ENCODE measurements around the gene LRRC47. TPM values are rescaled to one million over a fixed set of nuclear protein-coding genes. Genes with fewer than 3 reads are reported as not detected.

LRRC47 gene
- total RNA-seq, 1 experiment from 2014 or later: 65.1 TPM

DNA sequence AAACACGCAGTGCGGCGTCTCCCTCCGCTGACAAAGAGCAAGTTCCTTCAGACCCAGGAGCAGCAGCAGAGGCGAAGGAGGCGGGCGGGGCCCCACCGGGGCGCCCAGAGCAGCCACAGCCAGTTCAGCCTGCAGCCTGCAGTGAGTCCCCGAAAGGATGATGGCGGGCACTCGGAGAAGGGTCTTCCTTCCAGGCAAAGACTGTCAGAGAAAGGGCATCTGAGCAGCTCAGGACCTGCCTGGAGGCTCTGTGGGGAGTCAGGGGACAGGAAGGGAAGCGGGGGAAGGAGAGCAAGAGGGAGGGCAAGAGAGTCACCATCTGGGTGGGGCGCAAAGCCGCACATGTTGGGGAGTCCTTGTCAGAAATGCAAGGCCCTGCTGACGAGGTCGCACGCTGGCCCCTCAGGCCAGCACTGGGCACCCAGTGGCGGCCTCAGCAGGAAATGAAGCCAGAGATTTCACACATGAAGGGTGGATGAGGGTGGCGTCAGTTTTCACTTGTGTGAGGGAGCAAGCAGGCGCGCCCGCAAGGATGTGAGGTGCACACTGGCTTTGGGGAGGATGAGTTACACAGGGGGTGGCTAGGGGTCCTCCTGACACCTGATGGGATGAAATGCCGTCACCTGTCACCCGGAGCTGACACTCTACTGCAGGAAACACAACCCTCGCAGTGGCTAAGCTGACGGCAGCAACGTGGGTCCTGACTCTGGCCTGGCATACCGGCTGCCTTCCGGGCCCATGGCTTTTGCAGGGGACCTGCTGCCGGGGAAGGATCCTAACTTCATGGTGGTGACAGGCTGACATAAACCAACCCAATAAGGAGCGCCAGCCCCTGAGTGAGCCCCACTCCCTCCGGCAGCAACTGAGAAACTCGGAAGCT lies 6.6 kb downstream of the LRRC47 start:
- no peaks in the 10 kb centered on the region; the same call in 1 of the 2 replicates for H3K27me3 Mint-ChIP-seq (ENCODE audit: low read depth)
- H3K14ac ChIP-seq (ENCODE audit: insufficient read depth, low read length): no peak overlapping the region; the same call in 1 of the 2 replicates
- no peak overlapping the region for H2BK120ac ChIP-seq (ENCODE audit: low read depth, low read length, poor library complexity, severe bottlenecking)
- no peak overlapping the region for H2AK5ac ChIP-seq (ENCODE audit: insufficient read length, low read length)
- H2BK5ac ChIP-seq (ENCODE audit: insufficient read length, low read length): no peak overlapping the region
- H4K5ac ChIP-seq (ENCODE audit: insufficient read length, low read depth, low read length): no peak overlapping the region
- H3K56ac ChIP-seq (ENCODE audit: insufficient read length, low read depth, low read length): no peak overlapping the region
- H3K27ac Mint-ChIP-seq: peak overlapping the region; percentile 61 to 95 (median 73); a peak in 5 of 7 replicates
- H3K23me2 ChIP-seq (ENCODE audit: insufficient read length, low read depth, low read length, poor library complexity, severe bottlenecking): no peaks in the 10 kb centered on the region
- WGBS (ENCODE audit: extremely low coverage, insufficient read length, low lambda C conversion rate): no CpG with 5 or more reads among the region's 34 CpGs
- no peak overlapping the region for H3K4ac ChIP-seq (ENCODE audit: low read depth, low read length)
- TF ChIP-seq, protein P1, sequence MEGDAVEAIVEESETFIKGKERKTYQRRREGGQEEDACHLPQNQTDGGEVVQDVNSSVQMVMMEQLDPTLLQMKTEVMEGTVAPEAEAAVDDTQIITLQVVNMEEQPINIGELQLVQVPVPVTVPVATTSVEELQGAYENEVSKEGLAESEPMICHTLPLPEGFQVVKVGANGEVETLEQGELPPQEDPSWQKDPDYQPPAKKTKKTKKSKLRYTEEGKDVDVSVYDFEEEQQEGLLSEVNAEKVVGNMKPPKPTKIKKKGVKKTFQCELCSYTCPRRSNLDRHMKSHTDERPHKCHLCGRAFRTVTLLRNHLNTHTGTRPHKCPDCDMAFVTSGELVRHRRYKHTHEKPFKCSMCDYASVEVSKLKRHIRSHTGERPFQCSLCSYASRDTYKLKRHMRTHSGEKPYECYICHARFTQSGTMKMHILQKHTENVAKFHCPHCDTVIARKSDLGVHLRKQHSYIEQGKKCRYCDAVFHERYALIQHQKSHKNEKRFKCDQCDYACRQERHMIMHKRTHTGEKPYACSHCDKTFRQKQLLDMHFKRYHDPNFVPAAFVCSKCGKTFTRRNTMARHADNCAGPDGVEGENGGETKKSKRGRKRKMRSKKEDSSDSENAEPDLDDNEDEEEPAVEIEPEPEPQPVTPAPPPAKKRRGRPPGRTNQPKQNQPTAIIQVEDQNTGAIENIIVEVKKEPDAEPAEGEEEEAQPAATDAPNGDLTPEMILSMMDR (conservative IDR thresholded peaks at IDR 0.05): no peak
- H3K4me2 ChIP-seq (ENCODE audit: insufficient read depth, insufficient read length, low read length): no peak overlapping the region
- peaks cover 18% of the 10 kb centered on the region; the same call in 1 of the 2 replicates for H3K79me2 ChIP-seq (ENCODE audit: insufficient read depth, low read length)
- H3K4me1 ChIP-seq (ENCODE audit: insufficient read depth, low read length): peaks cover 9% of the 10 kb centered on the region; the same call in 1 of the 2 replicates
- no peak overlapping the region for H2BK15ac ChIP-seq (ENCODE audit: low read depth, low read length)
- H2BK20ac ChIP-seq (ENCODE audit: low read depth, low read length, poor library complexity, severe bottlenecking): no peak overlapping the region
- peaks cover 28 to 45% of the 10 kb centered on the region in 2 experiments for H3K4me1 Mint-ChIP-seq
- H2BK12ac ChIP-seq (ENCODE audit: insufficient read length, low read depth, low read length): no peak overlapping the region
- peaks cover 39 to 50% (median 41%) of the 10 kb centered on the region in 3 experiments for H3K36me3 Mint-ChIP-seq (ENCODE audit: insufficient read depth in 1 of 3, low read depth in 3 of 3)
- H4K8ac ChIP-seq (replicated peaks; ENCODE audit: insufficient read length, low read depth, low read length): no peak overlapping the region
- H3K27ac ChIP-seq (ENCODE audit: insufficient read length, low read depth, low read length): no peak overlapping the region
- no peaks in the 10 kb centered on the region for H3K27me3 ChIP-seq (ENCODE audit: insufficient read depth, low read length)
- H4K20me1 ChIP-seq (ENCODE audit: control insufficient read depth, insufficient read depth, insufficient read length): no peaks in the 10 kb centered on the region
- no peak overlapping the region for H3T11ph ChIP-seq (ENCODE audit: low read length)
- H3K4me3 Mint-ChIP-seq: no peak overlapping the region; a peak in 1 of 5 replicates
- no peak overlapping the region for H3K9ac ChIP-seq (ENCODE audit: extremely low read depth, insufficient read length, low read length)
- no peaks in the 10 kb centered on the region for H3K9me3 ChIP-seq (ENCODE audit: control insufficient read depth, low read depth, low read length)
- no peaks in the 10 kb centered on the region for H3K9me3 Mint-ChIP-seq
- no peak overlapping the region for H4K91ac ChIP-seq (ENCODE audit: insufficient read length, low read depth, low read length)
- no peaks in the 10 kb centered on the region for H3K79me1 ChIP-seq (ENCODE audit: insufficient read depth, low read depth, low read length, poor library complexity, severe bottlenecking)
- H3K23ac ChIP-seq (ENCODE audit: insufficient read length, low read depth, low read length): no peak overlapping the region
- H3K18ac ChIP-seq (ENCODE audit: insufficient read length, low read depth, low read length): no peak overlapping the region
- DNase-seq: no peak
- H2AFZ ChIP-seq (ENCODE audit: low read length): no peak overlapping the region
